Endothelial cell of umbilical vein (primary cell): ENCODE results near the gene CACNB3.

Experiments
- CTCF ChIP-seq, 2 donors: IDR thresholded peaks; 1 replicate in 1 of 2; 2 replicates in 1 of 2; pipeline ENCODE4 v1.5.1; 2011; ENCODE audit warnings: low read length in 2 of 2, mild to moderate bottlenecking in 2 of 2, moderate library complexity in 2 of 2, control low read depth in 1 of 2, inconsistent platforms in 1 of 2, low read depth in 1 of 2; ENCODE audit not compliant: insufficient read depth in 1 of 2; ENCODE audit errors: extremely low read depth in 1 of 2
- EZH2 ChIP-seq: IDR thresholded peaks from 2 replicates; pipeline ENCODE4 v1.6.1; 2012; ENCODE audit warnings: borderline replicate concordance, low read depth, mild to moderate bottlenecking, moderate library complexity, low read length, inconsistent platforms; ENCODE audit not compliant: severe bottlenecking
- FOS ChIP-seq: IDR thresholded peaks from 2 replicates; pipeline ENCODE4 v1.6.1; 2011; ENCODE audit warnings: mild to moderate bottlenecking, low read length, moderate library complexity, borderline replicate concordance; ENCODE audit not compliant: insufficient read depth
- GATA2 ChIP-seq: IDR thresholded peaks from 2 replicates; pipeline ENCODE4 v1.7.0; 2011; ENCODE audit warnings: low read depth, mild to moderate bottlenecking, moderate library complexity, mixed read lengths, low read length; ENCODE audit not compliant: insufficient read length, insufficient read depth
- JUN ChIP-seq: IDR thresholded peaks from 2 replicates; pipeline ENCODE4 v1.6.1; 2011; ENCODE audit warnings: borderline replicate concordance, low read depth; ENCODE audit not compliant: insufficient read length, insufficient read depth
- MYC ChIP-seq: IDR thresholded peaks from one replicate; pipeline ENCODE4 v1.6.1; 2011; ENCODE audit warnings: mild to moderate bottlenecking, low read depth, low read length
- POLR2A ChIP-seq: IDR thresholded peaks from 2 replicates; pipeline ENCODE4 v1.6.1; 2012; ENCODE audit warnings: low read depth, mild to moderate bottlenecking, control low read depth, low read length
- POLR2AphosphoS5 ChIP-seq: IDR thresholded peaks from 2 replicates; pipeline ENCODE4 v1.6.1; 2012; ENCODE audit warnings: low read depth, mild to moderate bottlenecking, control low read depth, low read length, moderate library complexity; ENCODE audit not compliant: insufficient read depth
- TF ChIP-seq, protein P1 (sequence below): IDR thresholded peaks from 2 replicates; pipeline ENCODE4 v1.6.1; 2011; ENCODE audit not compliant: insufficient read depth, insufficient read length

GRCh38 chr12:48813465-48814261 lies 4.6 kb upstream of the CACNB3 start:
- TF ChIP-seq GATA2 = no peak
- TF ChIP-seq CTCF (IDR thresholded peaks at IDR 0.05; ENCODE audit: extremely low read depth in 1 of 2, insufficient read depth in 1 of 2, low read depth in 1 of 2, low read length in 2 of 2) = no peak
- TF ChIP-seq MYC = no peak
- no peak for TF ChIP-seq POLR2A
- TF ChIP-seq EZH2 = no peak
- TF ChIP-seq, protein P1, sequence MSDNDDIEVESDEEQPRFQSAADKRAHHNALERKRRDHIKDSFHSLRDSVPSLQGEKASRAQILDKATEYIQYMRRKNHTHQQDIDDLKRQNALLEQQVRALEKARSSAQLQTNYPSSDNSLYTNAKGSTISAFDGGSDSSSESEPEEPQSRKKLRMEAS = no peak
- TF ChIP-seq POLR2AphosphoS5 = no peak
- TF ChIP-seq FOS = no peak
- no peak for TF ChIP-seq JUN
